MM.1S (cell line): ENCODE results near the gene DLG4.

Experiments
- DNase-seq: peaks from one replicate; pipeline ENCODE4 v3.0.0-alpha.2; 2015
- H2AFZ ChIP-seq: fragments of 300-600 bp; sonication (generic); 2 replicates; pipeline ENCODE4 v1.6.0; 2016; ENCODE audit warnings: antibody characterized with exemption, low read length
- H3F3A ChIP-seq: fragments of 300-600 bp; sonication (generic); 2 replicates; pipeline ENCODE4 v1.6.1; 2016; ENCODE audit warnings: mild to moderate bottlenecking, antibody characterized with exemption, low read length, moderate library complexity, mixed read lengths; ENCODE audit not compliant: insufficient read depth
- H3K27ac ChIP-seq: fragments of 300-600 bp; sonication (generic); 2 replicates; pipeline ENCODE4 v1.5.1; 2016; ENCODE audit warnings: mild to moderate bottlenecking, low read length
- H3K27me3 ChIP-seq: fragments of 300-600 bp; sonication (generic); replicated peaks from 2 replicates; pipeline ENCODE4 v1.6.0; 2016; ENCODE audit warnings: low read length; ENCODE audit not compliant: insufficient read depth
- H3K36me3 ChIP-seq: fragments of 300-600 bp; sonication (generic); replicated peaks from 2 replicates; pipeline ENCODE4 v1.6.1; 2016; ENCODE audit warnings: mild to moderate bottlenecking, low read length, mixed read lengths; ENCODE audit not compliant: insufficient read depth
- H3K4me1 ChIP-seq: fragments of 300-600 bp; sonication (generic); 2 replicates; pipeline ENCODE4 v1.6.1; 2016; ENCODE audit warnings: low read length, mixed read lengths
- H3K4me2 ChIP-seq: fragments of 300-600 bp; sonication (generic); 2 replicates; pipeline ENCODE4 v1.6.0; 2016; ENCODE audit warnings: low read depth, low read length
- H3K4me3 ChIP-seq: fragments of 300-600 bp; sonication (generic); 2 replicates; pipeline ENCODE4 v1.5.1; 2016; ENCODE audit warnings: low read length, mixed read lengths
- H3K79me2 ChIP-seq: fragments of 300-600 bp; sonication (generic); 2 replicates; pipeline ENCODE4 v1.6.1; 2016; ENCODE audit warnings: mixed run types, low read length, mixed read lengths
- H3K9ac ChIP-seq: fragments of 300-600 bp; sonication (generic); 2 replicates; pipeline ENCODE4 v1.6.1; 2016; ENCODE audit warnings: low read length, mixed read lengths
- H3K9me2 ChIP-seq: fragments of 300-600 bp; sonication (generic); replicated peaks from 2 replicates; pipeline ENCODE4 v1.6.1; 2016; ENCODE audit warnings: mild to moderate bottlenecking, low read length, mixed read lengths; ENCODE audit not compliant: insufficient read depth
- H3K9me3 ChIP-seq: fragments of 300-600 bp; sonication (generic); replicated peaks from 2 replicates; pipeline ENCODE4 v1.6.1; 2016; ENCODE audit warnings: mild to moderate bottlenecking, low read length, mixed read lengths; ENCODE audit not compliant: insufficient read depth
- H4K20me1 ChIP-seq: fragments of 300-600 bp; sonication (generic); 2 replicates; pipeline ENCODE4 v1.6.1; 2016; ENCODE audit warnings: mild to moderate bottlenecking, low read length, moderate library complexity, mixed read lengths; ENCODE audit not compliant: insufficient read depth
- EZH2 ChIP-seq: fragments of 300-600 bp; sonication (generic); optimal IDR thresholded peaks from 2 replicates; pipeline ENCODE3; 2017; ENCODE audit warnings: low read depth, mild to moderate bottlenecking, antibody characterized with exemption, low read length, mixed read lengths
- EZH2phosphoT487 ChIP-seq: fragments of 300-600 bp; sonication (generic); IDR thresholded peaks from 2 replicates; pipeline ENCODE4 v1.6.1; 2018; ENCODE audit warnings: antibody characterized with exemption, low read length
- TF ChIP-seq, protein P1 (sequence below): fragments of 300-600 bp; sonication (generic); IDR thresholded peaks from 2 replicates; pipeline ENCODE4 v1.5.1; 2016; ENCODE audit warnings: antibody characterized with exemption, low read length, mixed read lengths

DLG4 gene

DNA sequence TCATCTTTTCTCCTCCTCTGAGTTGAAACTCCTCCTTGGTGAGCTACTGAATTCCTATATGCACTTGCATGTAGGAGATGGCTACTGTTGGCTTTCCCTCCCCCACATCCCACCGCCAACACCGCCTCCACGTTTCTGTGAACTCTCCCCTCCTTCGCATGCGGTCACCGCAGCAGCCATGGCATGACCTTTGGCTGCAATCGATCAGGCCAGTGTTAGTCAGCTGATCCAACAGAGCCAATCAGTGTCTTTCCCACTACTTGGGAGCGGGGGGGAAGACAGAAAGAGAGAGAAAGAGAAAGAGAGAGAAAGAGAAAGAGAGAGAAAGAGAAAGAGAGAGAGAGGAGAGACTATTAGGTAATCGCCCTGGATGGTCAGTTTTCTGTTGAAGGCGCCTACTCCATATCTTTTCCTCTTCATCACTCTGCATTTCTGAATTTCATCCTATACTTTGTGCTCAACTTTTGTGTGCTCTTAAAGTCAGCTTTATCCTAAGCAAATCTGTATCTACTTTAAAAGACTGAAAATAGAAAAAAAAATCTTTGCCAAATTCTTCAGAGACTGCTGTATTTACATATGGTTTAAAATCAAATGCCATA lies 63.2 kb downstream of the DLG4 start:
- H3K9me2 ChIP-seq, result no peaks in the 10 kb centered on the region
- no peaks in the 10 kb centered on the region for H3K9me3 ChIP-seq
- no peak overlapping the region for H3K9ac ChIP-seq
- H3K27ac ChIP-seq, result no peak overlapping the region
- DNase-seq, result no peak
- H4K20me1 ChIP-seq, result no peaks in the 10 kb centered on the region
- no peaks in the 10 kb centered on the region for H3K36me3 ChIP-seq
- no peaks in the 10 kb centered on the region for H3K79me2 ChIP-seq
- H3K4me3 ChIP-seq, result no peak overlapping the region
- H3F3A ChIP-seq, result no peaks in the 10 kb centered on the region
- TF ChIP-seq EZH2phosphoT487, result no peak
- no peak for TF ChIP-seq EZH2
- TF ChIP-seq, protein P1, sequence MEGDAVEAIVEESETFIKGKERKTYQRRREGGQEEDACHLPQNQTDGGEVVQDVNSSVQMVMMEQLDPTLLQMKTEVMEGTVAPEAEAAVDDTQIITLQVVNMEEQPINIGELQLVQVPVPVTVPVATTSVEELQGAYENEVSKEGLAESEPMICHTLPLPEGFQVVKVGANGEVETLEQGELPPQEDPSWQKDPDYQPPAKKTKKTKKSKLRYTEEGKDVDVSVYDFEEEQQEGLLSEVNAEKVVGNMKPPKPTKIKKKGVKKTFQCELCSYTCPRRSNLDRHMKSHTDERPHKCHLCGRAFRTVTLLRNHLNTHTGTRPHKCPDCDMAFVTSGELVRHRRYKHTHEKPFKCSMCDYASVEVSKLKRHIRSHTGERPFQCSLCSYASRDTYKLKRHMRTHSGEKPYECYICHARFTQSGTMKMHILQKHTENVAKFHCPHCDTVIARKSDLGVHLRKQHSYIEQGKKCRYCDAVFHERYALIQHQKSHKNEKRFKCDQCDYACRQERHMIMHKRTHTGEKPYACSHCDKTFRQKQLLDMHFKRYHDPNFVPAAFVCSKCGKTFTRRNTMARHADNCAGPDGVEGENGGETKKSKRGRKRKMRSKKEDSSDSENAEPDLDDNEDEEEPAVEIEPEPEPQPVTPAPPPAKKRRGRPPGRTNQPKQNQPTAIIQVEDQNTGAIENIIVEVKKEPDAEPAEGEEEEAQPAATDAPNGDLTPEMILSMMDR, result no peak
- H3K27me3 ChIP-seq, result peaks cover 96% of the 10 kb centered on the region
- H3K4me2 ChIP-seq, result no peak overlapping the region
- no peak overlapping the region for H2AFZ ChIP-seq
- no peaks in the 10 kb centered on the region for H3K4me1 ChIP-seq

DNA sequence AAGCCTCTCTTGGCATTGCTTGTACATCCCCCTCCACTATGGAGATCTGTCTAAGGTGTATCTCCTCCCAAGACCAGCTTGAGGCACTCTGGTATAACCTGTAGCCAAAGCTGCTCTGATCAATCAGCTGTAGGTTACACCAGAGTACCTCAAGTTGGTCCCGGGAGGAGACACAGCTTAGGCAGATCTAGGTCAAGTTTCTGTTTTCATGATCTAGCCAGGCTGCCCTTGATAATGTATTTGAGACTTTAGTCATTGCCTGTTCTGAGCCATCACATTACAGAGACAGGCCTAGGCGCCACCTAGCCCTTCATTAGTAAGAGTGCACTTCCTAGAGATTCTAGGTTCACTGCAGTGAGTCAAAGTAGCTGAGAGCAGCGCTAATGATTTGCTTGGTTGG lies 71.9 kb downstream of the DLG4 start:
- Histone ChIP-seq H2AFZ (no peak overlapping the region), H3K9me2 (no peaks in the 10 kb centered on the region), H3K4me1 (no peaks in the 10 kb centered on the region), H3F3A (no peaks in the 10 kb centered on the region), H3K27ac (no peak overlapping the region), H3K9ac (no peak overlapping the region), H4K20me1 (no peaks in the 10 kb centered on the region), H3K36me3 (no peaks in the 10 kb centered on the region), H3K27me3 (peaks cover 73% of the 10 kb centered on the region), H3K79me2 (no peaks in the 10 kb centered on the region), H3K4me2 (no peak overlapping the region), H3K9me3 (no peaks in the 10 kb centered on the region), H3K4me3 (no peak overlapping the region)
- DNase-seq, result no peak
- TF ChIP-seq EZH2 (no peak), EZH2phosphoT487 (no peak)
- TF ChIP-seq, protein P1, result no peak

DNA sequence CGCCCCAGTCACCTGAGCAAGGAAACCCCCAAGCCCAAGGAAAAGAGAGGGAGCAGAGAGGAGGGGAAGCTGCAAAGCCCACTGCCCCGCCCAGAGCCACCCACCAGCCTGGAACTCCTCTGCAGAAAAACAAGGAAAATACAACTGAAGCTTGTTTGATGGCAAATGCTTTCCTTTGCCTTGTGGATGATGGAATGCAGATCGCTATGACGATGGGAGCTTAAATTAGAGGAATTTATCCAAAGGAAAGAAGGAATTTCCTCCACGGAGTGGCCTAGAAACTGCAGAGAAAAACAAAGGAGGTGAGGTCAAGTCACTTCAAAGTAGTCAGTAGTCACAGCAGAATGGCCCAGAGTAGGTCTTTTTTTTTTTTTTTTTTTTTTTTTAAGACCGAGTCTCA lies 73.5 kb downstream of the DLG4 start:
- H2AFZ ChIP-seq, result no peak overlapping the region
- H4K20me1 ChIP-seq, result no peaks in the 10 kb centered on the region
- DNase-seq, result no peak
- H3K4me3 ChIP-seq, result no peak overlapping the region
- H3K27me3 ChIP-seq, result peaks cover 72% of the 10 kb centered on the region
- no peaks in the 10 kb centered on the region for H3K36me3 ChIP-seq
- no peak overlapping the region for H3K9ac ChIP-seq
- TF ChIP-seq, protein P1, result no peak
- no peak for TF ChIP-seq EZH2phosphoT487
- no peak for TF ChIP-seq EZH2
- H3K79me2 ChIP-seq, result no peaks in the 10 kb centered on the region
- no peaks in the 10 kb centered on the region for H3K4me1 ChIP-seq
- H3F3A ChIP-seq, result no peaks in the 10 kb centered on the region
- H3K9me3 ChIP-seq, result no peaks in the 10 kb centered on the region
- no peak overlapping the region for H3K4me2 ChIP-seq
- no peaks in the 10 kb centered on the region for H3K9me2 ChIP-seq
- no peak overlapping the region for H3K27ac ChIP-seq
